KOPT-K1 (cell line): ENCODE results near the gene CLINT1.

ENCODE experiments used
- H3K27ac ChIP-seq: fragments of 200-600 bp; sonication (generic); 2 replicates; pipeline ENCODE4 v1.5.1; 2016; ENCODE audit warnings: antibody characterized with exemption, mild to moderate bottlenecking, low read depth, low read length; ENCODE audit not compliant: poor library complexity, severe bottlenecking
- H3K36me3 ChIP-seq: fragments of 200-600 bp; sonication (generic); 2 replicates; pipeline ENCODE4 v1.5.1; 2017; ENCODE audit warnings: antibody characterized with exemption, mild to moderate bottlenecking, low read length, moderate library complexity; ENCODE audit not compliant: insufficient read depth
- H3K9me3 ChIP-seq: fragments of 200-600 bp; sonication (generic); 2 replicates; pipeline ENCODE4 v1.5.1; 2017; ENCODE audit warnings: antibody characterized with exemption, low read length, mild to moderate bottlenecking; ENCODE audit not compliant: insufficient read depth, poor library complexity, severe bottlenecking

CLINT1 gene

GRCh38 chr5:157842185-157842584, 16.8 kb downstream of the CLINT1 start:
- Histone ChIP-seq H3K9me3 (peaks cover 7% of the 10 kb centered on the region), H3K27ac (no peak overlapping the region), H3K36me3 (peaks cover 30% of the 10 kb centered on the region)

- H3K9me3 ChIP-seq = no peaks in the 10 kb centered on the region
These were observed 19.7 kb downstream of the CLINT1 start for GRCh38 chr5:157839157-157839795.

GRCh38 chr5:157836121-157836753, 22.7 kb downstream of the CLINT1 start:
- Histone ChIP-seq H3K36me3 (peaks cover 19% of the 10 kb centered on the region), H3K9me3 (no peaks in the 10 kb centered on the region)

More at GRCh38 chr5:157839157-157839795, 19.7 kb downstream of the CLINT1 start:
- H3K27ac ChIP-seq = no peak overlapping the region
- H3K36me3 ChIP-seq = peaks cover 20% of the 10 kb centered on the region

GRCh38 chr5:157835041-157835440, 23.9 kb downstream of the CLINT1 start:
- no peak overlapping the region for H3K27ac ChIP-seq
- no peaks in the 10 kb centered on the region for H3K9me3 ChIP-seq
- H3K36me3 ChIP-seq = peaks cover 13% of the 10 kb centered on the region

More at GRCh38 chr5:157836121-157836753, 22.7 kb downstream of the CLINT1 start:
- no peak overlapping the region for H3K27ac ChIP-seq

- Histone ChIP-seq H3K9me3 (no peaks in the 10 kb centered on the region), H3K27ac (no peak overlapping the region), H3K36me3 (peaks cover 17% of the 10 kb centered on the region)
These were observed 29.9 kb downstream of the CLINT1 start for GRCh38 chr5:157828944-157829639.

GRCh38 chr5:157828105-157828943, 30.6 kb downstream of the CLINT1 start:
- Histone ChIP-seq H3K36me3 (peaks cover 15% of the 10 kb centered on the region), H3K9me3 (no peaks in the 10 kb centered on the region), H3K27ac (no peak overlapping the region)

- Histone ChIP-seq H3K27ac (no peak overlapping the region), H3K36me3 (peaks cover 15% of the 10 kb centered on the region), H3K9me3 (no peaks in the 10 kb centered on the region)
These were observed 31.5 kb downstream of the CLINT1 start for GRCh38 chr5:157827423-157827822.

- no peaks in the 10 kb centered on the region for H3K9me3 ChIP-seq
- H3K27ac ChIP-seq = no peak overlapping the region
- H3K36me3 ChIP-seq = 0 out of 2 replicates have a peak, but pooled peaks cover 10% of the 10 kb centered on the region
These were observed 35.3 kb downstream of the CLINT1 start for GRCh38 chr5:157823655-157824054.

GRCh38 chr5:157821822-157822622, 36.9 kb downstream of the CLINT1 start:
- no peak overlapping the region for H3K27ac ChIP-seq
- H3K9me3 ChIP-seq = no peaks in the 10 kb centered on the region
- H3K36me3 ChIP-seq = peaks cover 18% of the 10 kb centered on the region; the same call in 1 of the 2 replicates

GRCh38 chr5:157821405-157821804, 37.5 kb downstream of the CLINT1 start:
- Histone ChIP-seq H3K9me3 (no peaks in the 10 kb centered on the region), H3K36me3 (peaks cover 21% of the 10 kb centered on the region; the same call in 1 of the 2 replicates), H3K27ac (no peak overlapping the region)

GRCh38 chr5:157820593-157821252, 38.2 kb downstream of the CLINT1 start:
- H3K36me3 ChIP-seq = peaks cover 28% of the 10 kb centered on the region
- no peak overlapping the region for H3K27ac ChIP-seq

GRCh38 chr5:157819502-157820115, 39.3 kb downstream of the CLINT1 start:
- Histone ChIP-seq H3K27ac (no peak overlapping the region), H3K36me3 (peaks cover 39% of the 10 kb centered on the region)

More at GRCh38 chr5:157820593-157821252, 38.2 kb downstream of the CLINT1 start:
- no peaks in the 10 kb centered on the region for H3K9me3 ChIP-seq

GRCh38 chr5:157818368-157818767, 40.6 kb downstream of the CLINT1 start:
- H3K27ac ChIP-seq = no peak overlapping the region
- peaks cover 49% of the 10 kb centered on the region for H3K36me3 ChIP-seq
- H3K9me3 ChIP-seq = no peaks in the 10 kb centered on the region

More at GRCh38 chr5:157819502-157820115, 39.3 kb downstream of the CLINT1 start:
- H3K9me3 ChIP-seq = no peaks in the 10 kb centered on the region
